ENCODE measurements around the gene PIK3AP1. TPM values are rescaled to one million over a fixed set of nuclear protein-coding genes. Genes with fewer than 3 reads are reported as not detected.

Gene PIK3AP1
- total RNA-seq, 2 experiments from 2014 or later: 1.6 to 1.7 TPM

- H3K36me3 Mint-ChIP-seq (ENCODE audit: low read depth): no peaks in the 10 kb centered on the region
- no peak overlapping the region for H3K27ac Mint-ChIP-seq
- intact Hi-C loops (cut with micrococcal nuclease): loop anchor here (2.0 kb wide), 1 partner anchor 130 kb away; no protein-coding TSS in a partner anchor
- H3K27me3 Mint-ChIP-seq (ENCODE audit: low read depth): peaks cover 3% of the 10 kb centered on the region
- H3K4me1 Mint-ChIP-seq (ENCODE audit: low read depth): peaks cover 7% of the 10 kb centered on the region
- no peak for DNase-seq
- H3K4me3 Mint-ChIP-seq: no peak overlapping the region
- H3K9me3 Mint-ChIP-seq: no peaks in the 10 kb centered on the region
- CTCF ChIA-PET: no interaction called here
Observed at GRCh38 chr10:96719200-96719599, 1.1 kb downstream of the PIK3AP1 start.

- H3K36me3 Mint-ChIP-seq (ENCODE audit: low read depth): no peaks in the 10 kb centered on the region
- no peak overlapping the region for H3K4me3 Mint-ChIP-seq
- H3K4me1 Mint-ChIP-seq (ENCODE audit: low read depth): peaks cover 8% of the 10 kb centered on the region
- H3K27me3 Mint-ChIP-seq (ENCODE audit: low read depth): peaks cover 3% of the 10 kb centered on the region
- H3K9me3 Mint-ChIP-seq: no peaks in the 10 kb centered on the region
- CTCF ChIA-PET: interaction anchor here (0.6 kb wide), 1 partner anchor 354 kb away, joined by 3 read pairs; no protein-coding TSS in a partner anchor
- no peak for DNase-seq
- no peak overlapping the region for H3K27ac Mint-ChIP-seq
- intact Hi-C loops (cut with micrococcal nuclease): loop anchor here (2.0 kb wide), 1 partner anchor 130 kb away; no protein-coding TSS in a partner anchor
Observed at GRCh38 chr10:96718304-96718990, 1.9 kb downstream of the PIK3AP1 start.

- intact Hi-C loops (cut with micrococcal nuclease): no loop called here
- no peak for DNase-seq
- Mint-ChIP-seq H3K27me3 (ENCODE audit: low read depth) (peaks cover 3% of the 10 kb centered on the region), H3K4me1 (ENCODE audit: low read depth) (peaks cover 8% of the 10 kb centered on the region), H3K9me3 (no peaks in the 10 kb centered on the region), H3K4me3 (no peak overlapping the region), H3K27ac (no peak overlapping the region), H3K36me3 (ENCODE audit: low read depth) (no peaks in the 10 kb centered on the region)
- CTCF ChIA-PET: interaction anchor here (0.6 to 1.2 kb wide), 2 partner anchors 202 to 204 kb away, joined by 3 to 4 read pairs; partner anchors contain the start of gene TLL2
Observed at GRCh38 chr10:96716390-96716789, 3.9 kb downstream of the PIK3AP1 start.

- no peaks in the 10 kb centered on the region for H3K36me3 Mint-ChIP-seq (ENCODE audit: low read depth)
- H3K4me3 Mint-ChIP-seq: no peak overlapping the region
- H3K9me3 Mint-ChIP-seq: no peaks in the 10 kb centered on the region
- no peak for DNase-seq
- peaks cover under 1% of the 10 kb centered on the region for H3K27me3 Mint-ChIP-seq (ENCODE audit: low read depth)
- intact Hi-C loops (cut with micrococcal nuclease): no loop called here
- CTCF ChIA-PET: no interaction called here
- H3K4me1 Mint-ChIP-seq (ENCODE audit: low read depth): peaks cover 5% of the 10 kb centered on the region
- H3K27ac Mint-ChIP-seq: no peak overlapping the region
Observed at GRCh38 chr10:96714746-96715255, 5.5 kb downstream of the PIK3AP1 start.

GRCh38 chr10:96714031-96714590 lies 6.2 kb downstream of the PIK3AP1 start:
- Mint-ChIP-seq H3K4me3 (no peak overlapping the region), H3K27me3 (ENCODE audit: low read depth) (no peaks in the 10 kb centered on the region), H3K36me3 (ENCODE audit: low read depth) (no peaks in the 10 kb centered on the region), H3K27ac (no peak overlapping the region), H3K4me1 (ENCODE audit: low read depth) (peaks cover 2% of the 10 kb centered on the region), H3K9me3 (no peaks in the 10 kb centered on the region)
- no peak for DNase-seq
- CTCF ChIA-PET: no interaction called here
- intact Hi-C loops (cut with micrococcal nuclease): no loop called here

- Mint-ChIP-seq H3K36me3 (ENCODE audit: low read depth) (no peaks in the 10 kb centered on the region), H3K4me1 (ENCODE audit: low read depth) (peaks cover 2% of the 10 kb centered on the region), H3K4me3 (no peak overlapping the region), H3K27ac (no peak overlapping the region), H3K27me3 (ENCODE audit: low read depth) (no peaks in the 10 kb centered on the region), H3K9me3 (no peaks in the 10 kb centered on the region)
- intact Hi-C loops (cut with micrococcal nuclease): no loop called here
- CTCF ChIA-PET: no interaction called here
- DNase-seq: no peak
Observed at GRCh38 chr10:96712662-96713271, 7.5 kb downstream of the PIK3AP1 start.

GRCh38 chr10:96711048-96711728 lies 9.1 kb downstream of the PIK3AP1 start:
- CTCF ChIA-PET: interaction anchor here (0.7 kb wide), 1 partner anchor 499 kb away, joined by 3 read pairs; no protein-coding TSS in a partner anchor
- H3K4me3 Mint-ChIP-seq: no peak overlapping the region
- no peaks in the 10 kb centered on the region for H3K36me3 Mint-ChIP-seq (ENCODE audit: low read depth)
- no peak overlapping the region for H3K27ac Mint-ChIP-seq
- H3K27me3 Mint-ChIP-seq (ENCODE audit: low read depth): no peaks in the 10 kb centered on the region
- no peak for DNase-seq
- no peaks in the 10 kb centered on the region for H3K9me3 Mint-ChIP-seq
- intact Hi-C loops (cut with micrococcal nuclease): no loop called here
- peaks cover 2% of the 10 kb centered on the region for H3K4me1 Mint-ChIP-seq (ENCODE audit: low read depth)

- no peak for DNase-seq
- H3K27ac Mint-ChIP-seq: no peak overlapping the region
- no peaks in the 10 kb centered on the region for H3K27me3 Mint-ChIP-seq (ENCODE audit: low read depth)
- H3K4me1 Mint-ChIP-seq (ENCODE audit: low read depth): peaks cover 2% of the 10 kb centered on the region
- H3K4me3 Mint-ChIP-seq: no peak overlapping the region
- CTCF ChIA-PET: no interaction called here
- no peaks in the 10 kb centered on the region for H3K9me3 Mint-ChIP-seq
- intact Hi-C loops (cut with micrococcal nuclease): no loop called here
- H3K36me3 Mint-ChIP-seq (ENCODE audit: low read depth): no peaks in the 10 kb centered on the region
Observed at GRCh38 chr10:96709525-96709924, 10.8 kb downstream of the PIK3AP1 start.

GRCh38 chr10:96708996-96709395 lies 11.3 kb downstream of the PIK3AP1 start:
- no peak for DNase-seq
- Mint-ChIP-seq H3K4me1 (ENCODE audit: low read depth) (no peaks in the 10 kb centered on the region), H3K4me3 (no peak overlapping the region), H3K36me3 (ENCODE audit: low read depth) (no peaks in the 10 kb centered on the region), H3K27me3 (ENCODE audit: low read depth) (no peaks in the 10 kb centered on the region), H3K27ac (no peak overlapping the region), H3K9me3 (no peaks in the 10 kb centered on the region)
- CTCF ChIA-PET: interaction anchor here (0.7 kb wide), 1 partner anchor 14 kb away, joined by 6 read pairs; no protein-coding TSS in a partner anchor
- intact Hi-C loops (cut with micrococcal nuclease): no loop called here

- no peak overlapping the region for H3K4me3 Mint-ChIP-seq
- H3K27ac Mint-ChIP-seq: no peak overlapping the region
- intact Hi-C loops (cut with micrococcal nuclease): no loop called here
- H3K9me3 Mint-ChIP-seq: no peaks in the 10 kb centered on the region
- CTCF ChIA-PET: interaction anchor here (0.6 to 0.7 kb wide), 2 partner anchors 13 to 329 kb away, joined by 3 to 6 read pairs; no protein-coding TSS in a partner anchor
- no peaks in the 10 kb centered on the region for H3K27me3 Mint-ChIP-seq (ENCODE audit: low read depth)
- no peaks in the 10 kb centered on the region for H3K36me3 Mint-ChIP-seq (ENCODE audit: low read depth)
- no peak for DNase-seq
- H3K4me1 Mint-ChIP-seq (ENCODE audit: low read depth): no peaks in the 10 kb centered on the region
Observed at GRCh38 chr10:96708456-96708855, 11.9 kb downstream of the PIK3AP1 start.

- Mint-ChIP-seq H3K4me1 (ENCODE audit: low read depth) (no peaks in the 10 kb centered on the region), H3K4me3 (no peak overlapping the region), H3K27me3 (ENCODE audit: low read depth) (no peaks in the 10 kb centered on the region), H3K27ac (no peak overlapping the region), H3K9me3 (no peaks in the 10 kb centered on the region), H3K36me3 (ENCODE audit: low read depth) (no peaks in the 10 kb centered on the region)
- DNase-seq: no peak
- CTCF ChIA-PET: interaction anchor here (0.7 kb wide), 1 partner anchor 861 kb away, joined by 3 read pairs; no protein-coding TSS in a partner anchor
- intact Hi-C loops (cut with micrococcal nuclease): no loop called here
Observed at GRCh38 chr10:96706331-96706853, 13.9 kb downstream of the PIK3AP1 start.

GRCh38 chr10:96705134-96705533 lies 15.2 kb downstream of the PIK3AP1 start:
- Mint-ChIP-seq H3K4me1 (ENCODE audit: low read depth) (peaks cover 2% of the 10 kb centered on the region), H3K36me3 (ENCODE audit: low read depth) (no peaks in the 10 kb centered on the region), H3K4me3 (no peak overlapping the region), H3K27ac (no peak overlapping the region), H3K9me3 (no peaks in the 10 kb centered on the region), H3K27me3 (ENCODE audit: low read depth) (no peaks in the 10 kb centered on the region)
- DNase-seq: no peak
- intact Hi-C loops (cut with micrococcal nuclease): no loop called here
- CTCF ChIA-PET: interaction anchor here (0.6 to 1.2 kb wide), 3 partner anchors 166 to 688 kb away, joined by 3 to 5 read pairs (median 4); no protein-coding TSS in a partner anchor
